ENCODE measurements around the gene ANKDD1A.

Gene ANKDD1A

GRCh38 chr15:64970698-64971097 is 59.0 kb downstream of the ANKDD1A start:
- TF ChIP-seq EZH2phosphoT487 (conservative IDR thresholded peaks at IDR 0.05; ENCODE audit: low read length) (no peak), CTCF (IDR thresholded peaks at IDR 0.05; ENCODE audit: insufficient read depth, low read length, poor library complexity, severe bottlenecking) (no peak)
- H3K4me2 ChIP-seq (ENCODE audit: low read depth, low read length, poor library complexity, severe bottlenecking) = no peak overlapping the region

DNA sequence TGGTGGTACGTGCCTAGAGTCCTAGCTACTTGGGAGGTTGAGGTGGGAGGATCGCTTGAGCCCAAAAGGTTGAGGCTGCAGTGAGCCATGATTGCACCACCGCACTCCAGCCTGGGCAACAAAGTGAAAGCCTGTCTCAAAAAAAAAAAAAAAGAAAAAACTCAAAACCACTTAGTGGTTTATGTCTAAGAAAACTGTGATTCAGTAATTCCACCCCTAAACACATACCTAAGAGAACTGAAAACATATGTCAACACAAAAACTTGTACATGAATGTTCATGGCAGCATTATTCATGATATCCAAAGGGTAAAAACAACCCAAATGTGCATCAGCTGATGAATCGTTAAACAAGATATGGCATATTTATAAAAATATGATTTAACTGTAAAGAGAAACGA is 63.7 kb downstream of the ANKDD1A start:
- H3K9me3 ChIP-seq (ENCODE audit: insufficient read depth, low read length) = no peaks in the 10 kb centered on the region
- H3K27me3 ChIP-seq (ENCODE audit: low read length) = no peaks in the 10 kb centered on the region
- H2AFZ ChIP-seq (ENCODE audit: low read depth, low read length, severe bottlenecking) = no peak overlapping the region
- TF ChIP-seq EZH2phosphoT487 (conservative IDR thresholded peaks at IDR 0.05; ENCODE audit: low read length) = no peak
- TF ChIP-seq CTCF (IDR thresholded peaks at IDR 0.05; ENCODE audit: insufficient read depth, low read length, poor library complexity, severe bottlenecking) = no peak
- H3K27ac ChIP-seq (ENCODE audit: low read depth, low read length) = no peak overlapping the region
- no peaks in the 10 kb centered on the region for H3K9me2 ChIP-seq (replicated peaks; ENCODE audit: insufficient read depth, low read length)
- no peak overlapping the region for H3K4me2 ChIP-seq (ENCODE audit: low read depth, low read length, poor library complexity, severe bottlenecking)
- H3F3A ChIP-seq (ENCODE audit: insufficient read depth) = no peaks in the 10 kb centered on the region
- no peak overlapping the region for H3K9ac ChIP-seq (ENCODE audit: low read length)
- peaks cover 16% of the 10 kb centered on the region for H3K36me3 ChIP-seq (ENCODE audit: low read length)
- H3K79me2 ChIP-seq (ENCODE audit: insufficient read depth, low read length) = no peaks in the 10 kb centered on the region
- H3K4me3 ChIP-seq (ENCODE audit: insufficient read depth, low read length, poor library complexity, severe bottlenecking) = no peak overlapping the region
- H4K20me1 ChIP-seq (ENCODE audit: low read depth, low read length) = no peaks in the 10 kb centered on the region

More at GRCh38 chr15:64970698-64971097, 59.0 kb downstream of the ANKDD1A start:
- Histone ChIP-seq H3K4me3 (ENCODE audit: insufficient read depth, low read length, poor library complexity, severe bottlenecking) (no peak overlapping the region), H3F3A (ENCODE audit: insufficient read depth) (no peaks in the 10 kb centered on the region), H3K9ac (ENCODE audit: low read length) (no peak overlapping the region), H3K9me3 (ENCODE audit: insufficient read depth, low read length) (no peaks in the 10 kb centered on the region), H3K27ac (ENCODE audit: low read depth, low read length) (no peak overlapping the region), H2AFZ (ENCODE audit: low read depth, low read length, severe bottlenecking) (no peak overlapping the region), H3K27me3 (ENCODE audit: low read length) (no peaks in the 10 kb centered on the region), H3K9me2 (replicated peaks; ENCODE audit: insufficient read depth, low read length) (no peaks in the 10 kb centered on the region), H4K20me1 (ENCODE audit: low read depth, low read length) (no peaks in the 10 kb centered on the region), H3K79me2 (ENCODE audit: insufficient read depth, low read length) (no peaks in the 10 kb centered on the region), H3K36me3 (ENCODE audit: low read length) (peaks cover 26% of the 10 kb centered on the region)

GRCh38 chr15:64979252-64979710 is 67.6 kb downstream of the ANKDD1A start:
- Histone ChIP-seq H3K27me3 (ENCODE audit: low read length) (no peaks in the 10 kb centered on the region), H3K4me3 (ENCODE audit: insufficient read depth, low read length, poor library complexity, severe bottlenecking) (no peak overlapping the region), H2AFZ (ENCODE audit: low read depth, low read length, severe bottlenecking) (no peak overlapping the region), H3K27ac (ENCODE audit: low read depth, low read length) (no peak overlapping the region), H3K4me2 (ENCODE audit: low read depth, low read length, poor library complexity, severe bottlenecking) (no peak overlapping the region), H3K9ac (ENCODE audit: low read length) (no peak overlapping the region), H3K36me3 (ENCODE audit: low read length) (peaks cover 15% of the 10 kb centered on the region), H3K79me2 (ENCODE audit: insufficient read depth, low read length) (peaks cover 5% of the 10 kb centered on the region), H4K20me1 (ENCODE audit: low read depth, low read length) (no peaks in the 10 kb centered on the region), H3K9me3 (ENCODE audit: insufficient read depth, low read length) (no peaks in the 10 kb centered on the region), H3F3A (ENCODE audit: insufficient read depth) (no peaks in the 10 kb centered on the region), H3K9me2 (replicated peaks; ENCODE audit: insufficient read depth, low read length) (no peaks in the 10 kb centered on the region)
- TF ChIP-seq CTCF (IDR thresholded peaks at IDR 0.05; ENCODE audit: insufficient read depth, low read length, poor library complexity, severe bottlenecking) (no peak), EZH2phosphoT487 (conservative IDR thresholded peaks at IDR 0.05; ENCODE audit: low read length) (no peak)
